HG02973 (cell line): Measurements from ENCODE around the gene RNF5.
"Not testable (repeated sequence)": the region's sequence is repeated elsewhere in the genome, so short reads cannot be mapped to it uniquely, and the experiment has no call there.

Experiments used
- ATAC-seq: cut with Tn5 transposase; IDR thresholded peaks from one replicate; pipeline ENCODE4 v1.9.1; 2021; ENCODE audit warnings: moderate library complexity; ENCODE audit not compliant: unreplicated experiment

RNF5 gene

GRCh38 chr6:32188381-32189068 lies 10.3 kb downstream of the RNF5 start:
- ATAC-seq, result no peak

GRCh38 chr6:32189069-32189741 lies 11.0 kb downstream of the RNF5 start:
- ATAC-seq, result no peak

GRCh38 chr6:32189742-32190053 lies 11.5 kb downstream of the RNF5 start:
- no peak for ATAC-seq

- ATAC-seq, result peak; percentile 67
Measured at GRCh38 chr6:32190054-32190851, 12.0 kb downstream of the RNF5 start, which contains the start of gene PBX2. PBX2 (minus strand) TSS chr6:32190202; CDS start chr6:32189915, 287 bp downstream.

GRCh38 chr6:32190911-32191677 lies 12.9 kb downstream of the RNF5 start:
- no peak for ATAC-seq

- no peak for ATAC-seq
Measured at GRCh38 chr6:32191696-32192607, 13.7 kb downstream of the RNF5 start.

- no peak for ATAC-seq
Measured at GRCh38 chr6:32192608-32193039, 14.4 kb downstream of the RNF5 start, which contains the start of gene GPSM3. GPSM3 (minus strand) TSS chr6:32192643; CDS start chr6:32192513, 130 bp downstream.

GRCh38 chr6:32193096-32193495 lies 14.9 kb downstream of the RNF5 start:
- ATAC-seq, result not testable (repeated sequence)

GRCh38 chr6:32194388-32194787 lies 16.2 kb downstream of the RNF5 start:
- no peak for ATAC-seq

- no peak for ATAC-seq
Measured at GRCh38 chr6:32194825-32195651, 16.8 kb downstream of the RNF5 start.

- ATAC-seq, result peak; percentile 66
Measured at GRCh38 chr6:32195652-32195901, 17.4 kb downstream of the RNF5 start.

- ATAC-seq, result peak; percentile 68
Measured at GRCh38 chr6:32195902-32196681, 17.9 kb downstream of the RNF5 start.

GRCh38 chr6:32196682-32197616 lies 18.7 kb downstream of the RNF5 start:
- ATAC-seq, result no peak

- no peak for ATAC-seq
Measured at GRCh38 chr6:32198345-32198696, 20.1 kb downstream of the RNF5 start.

GRCh38 chr6:32198866-32199265 lies 20.7 kb downstream of the RNF5 start:
- no peak for ATAC-seq

GRCh38 chr6:32200711-32201475 lies 22.7 kb downstream of the RNF5 start:
- ATAC-seq, result no peak

GRCh38 chr6:32202186-32202585 lies 24.0 kb downstream of the RNF5 start:
- ATAC-seq, result no peak
